ENCODE data around the gene TFB2M.

DNA sequence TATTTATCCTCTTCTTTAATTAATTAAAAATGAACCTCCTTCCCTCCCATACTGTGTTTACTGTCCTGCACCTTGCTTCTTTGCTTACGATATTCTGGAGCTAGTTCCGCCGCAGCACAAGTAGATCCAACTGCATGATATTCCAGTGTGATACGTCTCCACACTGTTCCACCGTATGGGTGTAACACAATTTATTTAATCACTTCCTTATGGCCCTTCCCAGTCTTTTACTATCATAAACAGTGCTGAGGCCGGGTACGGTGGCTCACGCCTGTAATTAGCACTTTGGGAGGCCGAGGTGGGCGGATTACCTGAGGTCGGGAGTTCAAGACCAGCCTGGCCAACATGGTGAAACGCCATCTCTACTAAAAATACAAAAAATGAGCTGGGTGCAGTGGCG, 25.9 kb upstream of the TFB2M start:
- TF ChIP-seq POLR2AphosphoS5 (IDR thresholded peaks at IDR 0.05; ENCODE audit: low read length) (no peak), EP300 (IDR thresholded peaks at IDR 0.05; ENCODE audit: borderline replicate concordance in 1 of 2, control insufficient read depth in 1 of 2, low read depth in 2 of 2, low read length in 2 of 2) (no peak), BACH1 (IDR thresholded peaks at IDR 0.05; ENCODE audit: borderline replicate concordance) (no peak), HDGF (IDR thresholded peaks at IDR 0.05) (no peak), JUND (IDR thresholded peaks at IDR 0.05; ENCODE audit: low read depth, low read length) (no peak), FOXM1 (IDR thresholded peaks at IDR 0.05; ENCODE audit: low read depth, low read length) (no peak), SPI1 (IDR thresholded peaks at IDR 0.05; ENCODE audit: borderline replicate concordance, insufficient read depth, low read depth, low read length) (no peak), YY1 (IDR thresholded peaks at IDR 0.05; ENCODE audit: low read depth, low read length) (no peak), CBFB (IDR thresholded peaks at IDR 0.05; ENCODE audit: low read depth) (no peak), POLR2A (IDR thresholded peaks at IDR 0.05; ENCODE audit: low read depth, low read length) (no peak)
- TF ChIP-seq, protein P1, sequence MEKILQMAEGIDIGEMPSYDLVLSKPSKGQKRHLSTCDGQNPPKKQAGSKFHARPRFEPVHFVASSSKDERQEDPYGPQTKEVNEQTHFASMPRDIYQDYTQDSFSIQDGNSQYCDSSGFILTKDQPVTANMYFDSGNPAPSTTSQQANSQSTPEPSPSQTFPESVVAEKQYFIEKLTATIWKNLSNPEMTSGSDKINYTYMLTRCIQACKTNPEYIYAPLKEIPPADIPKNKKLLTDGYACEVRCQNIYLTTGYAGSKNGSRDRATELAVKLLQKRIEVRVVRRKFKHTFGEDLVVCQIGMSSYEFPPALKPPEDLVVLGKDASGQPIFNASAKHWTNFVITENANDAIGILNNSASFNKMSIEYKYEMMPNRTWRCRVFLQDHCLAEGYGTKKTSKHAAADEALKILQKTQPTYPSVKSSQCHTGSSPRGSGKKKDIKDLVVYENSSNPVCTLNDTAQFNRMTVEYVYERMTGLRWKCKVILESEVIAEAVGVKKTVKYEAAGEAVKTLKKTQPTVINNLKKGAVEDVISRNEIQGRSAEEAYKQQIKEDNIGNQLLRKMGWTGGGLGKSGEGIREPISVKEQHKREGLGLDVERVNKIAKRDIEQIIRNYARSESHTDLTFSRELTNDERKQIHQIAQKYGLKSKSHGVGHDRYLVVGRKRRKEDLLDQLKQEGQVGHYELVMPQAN (conservative IDR thresholded peaks at IDR 0.05) = no peak
- TF ChIP-seq, protein P2, sequence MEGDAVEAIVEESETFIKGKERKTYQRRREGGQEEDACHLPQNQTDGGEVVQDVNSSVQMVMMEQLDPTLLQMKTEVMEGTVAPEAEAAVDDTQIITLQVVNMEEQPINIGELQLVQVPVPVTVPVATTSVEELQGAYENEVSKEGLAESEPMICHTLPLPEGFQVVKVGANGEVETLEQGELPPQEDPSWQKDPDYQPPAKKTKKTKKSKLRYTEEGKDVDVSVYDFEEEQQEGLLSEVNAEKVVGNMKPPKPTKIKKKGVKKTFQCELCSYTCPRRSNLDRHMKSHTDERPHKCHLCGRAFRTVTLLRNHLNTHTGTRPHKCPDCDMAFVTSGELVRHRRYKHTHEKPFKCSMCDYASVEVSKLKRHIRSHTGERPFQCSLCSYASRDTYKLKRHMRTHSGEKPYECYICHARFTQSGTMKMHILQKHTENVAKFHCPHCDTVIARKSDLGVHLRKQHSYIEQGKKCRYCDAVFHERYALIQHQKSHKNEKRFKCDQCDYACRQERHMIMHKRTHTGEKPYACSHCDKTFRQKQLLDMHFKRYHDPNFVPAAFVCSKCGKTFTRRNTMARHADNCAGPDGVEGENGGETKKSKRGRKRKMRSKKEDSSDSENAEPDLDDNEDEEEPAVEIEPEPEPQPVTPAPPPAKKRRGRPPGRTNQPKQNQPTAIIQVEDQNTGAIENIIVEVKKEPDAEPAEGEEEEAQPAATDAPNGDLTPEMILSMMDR (IDR thresholded peaks at IDR 0.05 in 2 of 3, conservative IDR thresholded peaks at IDR 0.05 in 1 of 3; ENCODE audit: control insufficient read depth in 2 of 3, extremely low read depth in 1 of 3, insufficient read depth in 1 of 3, low read depth in 3 of 3, low read length in 3 of 3) = no peak
